Astrocyte (in vitro differentiated cells and primary cell): Measurements from ENCODE around the gene ISY1. TPM values are rescaled to one million over a fixed set of nuclear protein-coding genes. Genes with fewer than 3 reads are reported as not detected.

Experiments
- DNase-seq: peaks from one replicate; pipeline ENCODE4 v3.0.0-alpha.2; 2010; ENCODE audit warnings: low read depth
- FAIRE-seq: peaks from 2 replicates; lab custom pipeline; 2011; peaks lifted over from hg19 to GRCh38; lab: Jason Lieb, UNC
- H2AFZ ChIP-seq: 2 replicates; pipeline ENCODE4 v1.6.0; 2012; ENCODE audit warnings: low read depth, low read length, inconsistent platforms
- H3K27ac ChIP-seq: 2 replicates; pipeline ENCODE4 v1.5.1; 2011; ENCODE audit warnings: low read depth, low read length, inconsistent platforms
- H3K27me3 ChIP-seq: 2 replicates; pipeline ENCODE4 v1.6.0; 2011; ENCODE audit warnings: low read length, inconsistent platforms; ENCODE audit not compliant: insufficient read depth
- H3K36me3 ChIP-seq: 2 replicates; pipeline ENCODE4 v1.5.1; 2011; ENCODE audit warnings: low read length, inconsistent platforms; ENCODE audit not compliant: insufficient read depth
- H3K4me1 ChIP-seq: 2 replicates; pipeline ENCODE4 v1.5.1; 2011; ENCODE audit warnings: low read length, inconsistent platforms; ENCODE audit not compliant: insufficient read depth
- H3K4me2 ChIP-seq: 2 replicates; pipeline ENCODE4 v1.6.0; 2012; ENCODE audit warnings: low read length, inconsistent platforms
- H3K4me3 ChIP-seq: 2 replicates; pipeline ENCODE4 v1.5.1; 2011; ENCODE audit warnings: low read depth, mild to moderate bottlenecking, low read length, inconsistent platforms; ENCODE audit not compliant: insufficient read depth
- H3K79me2 ChIP-seq: 2 replicates; pipeline ENCODE4 v1.6.0; 2012; ENCODE audit warnings: mild to moderate bottlenecking, low read length, inconsistent platforms; ENCODE audit not compliant: insufficient read depth
- H3K9ac ChIP-seq: 2 replicates; pipeline ENCODE4 v1.6.0; 2012; ENCODE audit warnings: mild to moderate bottlenecking, low read length, inconsistent platforms
- H3K9me3 ChIP-seq: 2 replicates; pipeline ENCODE4 v1.5.1; 2012; ENCODE audit warnings: low read depth, mild to moderate bottlenecking, low read length, inconsistent platforms; ENCODE audit not compliant: insufficient read depth
- H4K20me1 ChIP-seq: 2 replicates; pipeline ENCODE4 v1.6.0; 2012; ENCODE audit warnings: low read length, inconsistent platforms; ENCODE audit not compliant: insufficient read depth
- H3K27ac Mint-ChIP-seq: one replicate; pipeline ENCODE4 v1.8.0; 2021; ENCODE audit warnings: mild to moderate bottlenecking, mixed read lengths; ENCODE audit not compliant: unreplicated experiment
- H3K27me3 Mint-ChIP-seq: one replicate; pipeline ENCODE4 v1.8.0; 2021; ENCODE audit warnings: low read depth, mixed read lengths; ENCODE audit not compliant: unreplicated experiment
- H3K36me3 Mint-ChIP-seq: one replicate; pipeline ENCODE4 v1.8.0; 2021; ENCODE audit warnings: low read depth, mixed read lengths; ENCODE audit not compliant: unreplicated experiment
- H3K4me1 Mint-ChIP-seq: one replicate; pipeline ENCODE4 v1.8.0; 2021; ENCODE audit warnings: low read depth, mixed read lengths; ENCODE audit not compliant: unreplicated experiment
- H3K4me3 Mint-ChIP-seq: one replicate; pipeline ENCODE4 v1.8.0; 2021; ENCODE audit warnings: mild to moderate bottlenecking, moderate library complexity, mixed read lengths; ENCODE audit not compliant: unreplicated experiment
- H3K9me3 Mint-ChIP-seq: one replicate; pipeline ENCODE4 v1.8.0; 2021; ENCODE audit warnings: mild to moderate bottlenecking, mixed read lengths; ENCODE audit not compliant: unreplicated experiment
- EZH2 ChIP-seq: IDR thresholded peaks from 2 replicates; pipeline ENCODE4 v1.6.1; 2012; ENCODE audit warnings: mild to moderate bottlenecking, low read length, inconsistent platforms; ENCODE audit not compliant: insufficient read depth
- total RNA-seq: library from RNA; stranded (reverse); gene quantifications from 2 replicates; pipeline ENCODE4 v1.2.1, GENCODE V29; 2021
- TF ChIP-seq, protein P1 (sequence below): IDR thresholded peaks from 2 replicates; pipeline ENCODE4 v1.5.1; 2011; ENCODE audit warnings: low read depth, mild to moderate bottlenecking, inconsistent platforms, low read length, moderate library complexity; ENCODE audit not compliant: insufficient read depth

ISY1 gene
- total RNA-seq, 1 donor from 2014 or later, result 26.6 TPM

- Histone ChIP-seq H3K4me3 (no peak overlapping the region), H4K20me1 (peaks cover 79% of the 10 kb centered on the region), H2AFZ (no peak overlapping the region), H3K79me2 (peaks cover 58% of the 10 kb centered on the region), H3K4me1 (no peaks in the 10 kb centered on the region), H3K27me3 (no peaks in the 10 kb centered on the region), H3K36me3 (no peaks in the 10 kb centered on the region), H3K9me3 (no peaks in the 10 kb centered on the region), H3K4me2 (no peak overlapping the region), H3K27ac (no peak overlapping the region), H3K9ac (no peak overlapping the region)
- H3K9me3 Mint-ChIP-seq, result no peaks in the 10 kb centered on the region
- H3K4me1 Mint-ChIP-seq, result peaks cover 5% of the 10 kb centered on the region
- DNase-seq (no peak), FAIRE-seq (no peak)
- TF ChIP-seq, protein P1, sequence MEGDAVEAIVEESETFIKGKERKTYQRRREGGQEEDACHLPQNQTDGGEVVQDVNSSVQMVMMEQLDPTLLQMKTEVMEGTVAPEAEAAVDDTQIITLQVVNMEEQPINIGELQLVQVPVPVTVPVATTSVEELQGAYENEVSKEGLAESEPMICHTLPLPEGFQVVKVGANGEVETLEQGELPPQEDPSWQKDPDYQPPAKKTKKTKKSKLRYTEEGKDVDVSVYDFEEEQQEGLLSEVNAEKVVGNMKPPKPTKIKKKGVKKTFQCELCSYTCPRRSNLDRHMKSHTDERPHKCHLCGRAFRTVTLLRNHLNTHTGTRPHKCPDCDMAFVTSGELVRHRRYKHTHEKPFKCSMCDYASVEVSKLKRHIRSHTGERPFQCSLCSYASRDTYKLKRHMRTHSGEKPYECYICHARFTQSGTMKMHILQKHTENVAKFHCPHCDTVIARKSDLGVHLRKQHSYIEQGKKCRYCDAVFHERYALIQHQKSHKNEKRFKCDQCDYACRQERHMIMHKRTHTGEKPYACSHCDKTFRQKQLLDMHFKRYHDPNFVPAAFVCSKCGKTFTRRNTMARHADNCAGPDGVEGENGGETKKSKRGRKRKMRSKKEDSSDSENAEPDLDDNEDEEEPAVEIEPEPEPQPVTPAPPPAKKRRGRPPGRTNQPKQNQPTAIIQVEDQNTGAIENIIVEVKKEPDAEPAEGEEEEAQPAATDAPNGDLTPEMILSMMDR, result no peak
- TF ChIP-seq EZH2, result no peak
- peaks cover 16% of the 10 kb centered on the region for H3K36me3 Mint-ChIP-seq
- no peaks in the 10 kb centered on the region for H3K27me3 Mint-ChIP-seq
- no peak overlapping the region for H3K27ac Mint-ChIP-seq
- H3K4me3 Mint-ChIP-seq, result no peak overlapping the region
These were observed 54.5 kb downstream of the ISY1 start for GRCh38 chr3:129106320-129106719.

DNA sequence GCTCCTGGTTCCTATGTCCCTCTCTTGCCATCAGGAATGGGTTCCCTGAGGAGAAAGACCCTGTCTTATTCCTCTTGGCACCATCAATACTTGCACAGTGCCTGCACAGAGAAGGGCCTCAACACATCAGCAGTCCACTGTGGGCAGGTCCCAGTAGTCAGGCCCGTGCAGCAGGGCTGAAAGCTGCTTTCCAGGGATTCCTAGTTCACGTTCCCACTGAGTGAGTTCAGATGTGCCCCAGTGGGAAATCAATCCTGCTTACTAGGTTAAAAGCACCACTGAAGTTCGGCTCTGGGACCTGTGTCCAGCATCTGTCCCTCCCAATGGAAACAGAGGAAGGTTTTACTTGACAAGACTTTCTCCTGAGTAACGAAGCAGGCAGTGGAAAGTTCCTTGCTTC is 55.0 kb downstream of the ISY1 start:
- FAIRE-seq, result no peak
- Mint-ChIP-seq H3K27me3 (no peaks in the 10 kb centered on the region), H3K4me1 (peaks cover 6% of the 10 kb centered on the region), H3K27ac (no peak overlapping the region), H3K9me3 (no peaks in the 10 kb centered on the region), H3K4me3 (no peak overlapping the region), H3K36me3 (peaks cover 19% of the 10 kb centered on the region)
- Histone ChIP-seq H4K20me1 (peaks cover 79% of the 10 kb centered on the region), H2AFZ (no peak overlapping the region), H3K79me2 (peaks cover 59% of the 10 kb centered on the region), H3K36me3 (no peaks in the 10 kb centered on the region), H3K9ac (no peak overlapping the region), H3K4me1 (no peaks in the 10 kb centered on the region), H3K27me3 (no peaks in the 10 kb centered on the region), H3K9me3 (no peaks in the 10 kb centered on the region), H3K4me2 (no peak overlapping the region), H3K4me3 (no peak overlapping the region), H3K27ac (no peak overlapping the region)
- DNase-seq, result no peak
- TF ChIP-seq, protein P1, result no peak
- TF ChIP-seq EZH2, result no peak

- H3K9ac ChIP-seq, result no peak overlapping the region
- DNase-seq (no peak), FAIRE-seq (no peak)
- Mint-ChIP-seq H3K27me3 (no peaks in the 10 kb centered on the region), H3K4me1 (peaks cover 6% of the 10 kb centered on the region), H3K9me3 (peaks cover 2% of the 10 kb centered on the region), H3K36me3 (peaks cover 19% of the 10 kb centered on the region), H3K4me3 (no peak overlapping the region), H3K27ac (no peak overlapping the region)
- no peak for TF ChIP-seq EZH2
- TF ChIP-seq, protein P1, result no peak
- no peaks in the 10 kb centered on the region for H3K27me3 ChIP-seq
- H4K20me1 ChIP-seq, result peaks cover 85% of the 10 kb centered on the region
- H3K4me2 ChIP-seq, result no peak overlapping the region
- no peak overlapping the region for H2AFZ ChIP-seq
- H3K27ac ChIP-seq, result no peak overlapping the region
- H3K4me3 ChIP-seq, result no peak overlapping the region
- no peaks in the 10 kb centered on the region for H3K9me3 ChIP-seq
- H3K36me3 ChIP-seq, result no peaks in the 10 kb centered on the region
- no peaks in the 10 kb centered on the region for H3K4me1 ChIP-seq
- peaks cover 59% of the 10 kb centered on the region for H3K79me2 ChIP-seq
These were observed 56.3 kb downstream of the ISY1 start for GRCh38 chr3:129104498-129105079.
